ENCODE results near the gene MAFG. TPM values are rescaled to one million over a fixed set of nuclear protein-coding genes. Genes with fewer than 3 reads are reported as not detected.

MAFG gene
- polyA plus RNA-seq (ENCODE audit: insufficient read length) = 12.1 TPM
- long read RNA-seq, donor 1, full-length matches to known transcripts = 5 of 5 reads
- long read RNA-seq, donor 1, partial matches to known transcripts = 0 of 5 reads
- long read RNA-seq, donor 1, other reads (novel, unspliced or antisense) = 0 of 5 reads
- long read RNA-seq, donor 2, full-length matches to known transcripts = 5 of 30 reads
- long read RNA-seq, donor 2, partial matches to known transcripts = 25 of 30 reads
- long read RNA-seq, donor 2, other reads (novel, unspliced or antisense) = 0 of 30 reads
- long read RNA-seq, donor 3, full-length matches to known transcripts = 3 of 3 reads
- long read RNA-seq, donor 3, partial matches to known transcripts = 0 of 3 reads
- long read RNA-seq, donor 3, other reads (novel, unspliced or antisense) = 0 of 3 reads
- long read RNA-seq, donor 4 = 0 reads
- long read RNA-seq, donor 5, full-length matches to known transcripts = 10 of 10 reads
- long read RNA-seq, donor 5, partial matches to known transcripts = 0 of 10 reads
- long read RNA-seq, donor 5, other reads (novel, unspliced or antisense) = 0 of 10 reads
- long read RNA-seq, donor 6, full-length matches to known transcripts = 6 of 6 reads
- long read RNA-seq, donor 6, partial matches to known transcripts = 0 of 6 reads
- long read RNA-seq, donor 6, other reads (novel, unspliced or antisense) = 0 of 6 reads
- long read RNA-seq, donor 7, full-length matches to known transcripts = 8 of 8 reads
- long read RNA-seq, donor 7, partial matches to known transcripts = 0 of 8 reads
- long read RNA-seq, donor 7, other reads (novel, unspliced or antisense) = 0 of 8 reads
- long read RNA-seq, donor 8, full-length matches to known transcripts = 1 of 1 reads
- long read RNA-seq, donor 8, partial matches to known transcripts = 0 of 1 reads
- long read RNA-seq, donor 8, other reads (novel, unspliced or antisense) = 0 of 1 reads

DNA sequence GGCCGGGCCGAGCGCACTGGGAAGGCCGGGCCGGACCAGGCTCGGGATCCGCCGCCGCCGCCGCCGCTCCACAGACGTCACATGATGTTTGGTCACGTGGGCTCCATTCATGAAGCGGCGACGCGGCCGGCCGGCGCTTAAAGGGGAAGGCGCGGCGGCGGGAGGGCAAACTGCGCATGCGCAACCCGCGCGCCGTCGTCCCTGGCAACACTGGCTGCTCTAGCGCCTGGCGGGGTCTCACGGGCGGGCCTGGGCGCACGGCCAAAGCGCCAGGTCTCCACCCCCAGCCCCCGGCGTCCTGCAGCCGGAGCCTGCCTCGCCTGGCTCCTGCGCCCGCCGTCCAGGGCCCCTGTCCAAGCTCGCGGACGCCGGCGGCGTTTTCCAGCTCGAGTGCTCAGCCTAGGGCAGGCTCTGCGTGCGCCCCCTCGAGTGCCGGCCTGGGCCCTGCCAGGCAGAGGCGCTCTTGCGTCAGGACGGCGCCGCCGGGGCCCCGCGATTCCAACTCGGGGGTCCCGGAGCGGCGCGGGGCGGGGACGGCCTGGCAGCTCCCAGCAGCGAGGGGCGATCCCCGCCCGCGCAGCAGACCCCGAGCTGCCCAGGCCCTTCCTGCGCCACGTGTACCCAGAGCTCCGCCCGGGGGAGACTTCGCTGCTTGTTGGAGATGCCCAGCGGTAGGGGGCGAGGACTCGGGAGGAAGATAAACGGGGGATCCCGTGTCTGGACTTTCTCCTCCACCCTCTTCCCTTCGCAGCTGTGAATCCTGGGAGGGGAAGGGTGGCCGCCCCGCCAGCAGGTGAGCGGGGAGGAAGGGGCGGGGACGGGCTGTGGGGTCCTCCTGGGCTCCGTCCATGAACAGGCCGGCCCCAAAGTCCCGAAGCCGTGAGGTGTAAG, at the start of gene MAFG:
Gene MAFG, minus strand, starts transcription at position 83 of the 891 bp plus-strand sequence. CDS start 4,550 bp downstream, outside the sequence.
- peak; percentile 97 for DNase-seq

GRCh38 chr17:81976332-81977210, 49.0 kb upstream of the MAFG start:
- no peak for DNase-seq

DNA sequence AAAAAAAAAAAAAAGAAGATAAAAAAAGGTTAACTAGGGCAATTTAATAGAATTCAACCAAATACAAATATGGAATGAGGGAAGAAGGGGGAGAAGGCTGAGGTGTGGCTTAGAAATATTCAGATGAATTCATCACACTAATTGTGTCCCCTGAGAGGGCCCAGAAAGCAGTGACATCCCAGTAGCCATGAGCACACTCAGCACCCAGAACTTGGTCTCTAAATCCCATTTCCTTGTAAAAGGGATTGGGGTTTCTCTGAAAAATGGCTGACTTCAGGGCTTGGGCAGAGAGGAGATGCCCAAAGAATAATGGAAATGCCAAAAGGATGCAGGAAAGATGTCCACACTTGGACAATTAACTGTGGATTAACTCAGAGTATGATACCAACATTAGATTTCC, 45.9 kb upstream of the MAFG start:
- no peak for DNase-seq

- DNase-seq = no peak
These were observed 41.6 kb upstream of the MAFG start for GRCh38 chr17:81968850-81969812.

DNA sequence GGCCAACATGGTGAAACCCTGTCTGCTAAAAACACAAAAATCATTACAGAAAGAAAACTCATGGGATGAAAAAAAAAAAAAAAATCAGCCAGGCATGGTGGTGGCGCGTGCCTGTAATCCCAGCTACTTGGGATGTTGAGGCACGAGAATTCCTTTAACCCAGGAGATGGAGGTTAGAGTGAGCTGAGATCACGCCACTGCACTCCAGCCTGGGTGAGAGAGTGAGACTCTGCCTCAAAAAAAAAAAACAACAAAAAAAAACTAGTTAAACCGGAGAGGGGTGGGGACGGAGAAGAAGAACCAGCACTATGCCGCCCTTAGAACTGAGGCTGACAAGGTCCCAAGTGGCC, 40.8 kb upstream of the MAFG start:
- no peak for DNase-seq

DNA sequence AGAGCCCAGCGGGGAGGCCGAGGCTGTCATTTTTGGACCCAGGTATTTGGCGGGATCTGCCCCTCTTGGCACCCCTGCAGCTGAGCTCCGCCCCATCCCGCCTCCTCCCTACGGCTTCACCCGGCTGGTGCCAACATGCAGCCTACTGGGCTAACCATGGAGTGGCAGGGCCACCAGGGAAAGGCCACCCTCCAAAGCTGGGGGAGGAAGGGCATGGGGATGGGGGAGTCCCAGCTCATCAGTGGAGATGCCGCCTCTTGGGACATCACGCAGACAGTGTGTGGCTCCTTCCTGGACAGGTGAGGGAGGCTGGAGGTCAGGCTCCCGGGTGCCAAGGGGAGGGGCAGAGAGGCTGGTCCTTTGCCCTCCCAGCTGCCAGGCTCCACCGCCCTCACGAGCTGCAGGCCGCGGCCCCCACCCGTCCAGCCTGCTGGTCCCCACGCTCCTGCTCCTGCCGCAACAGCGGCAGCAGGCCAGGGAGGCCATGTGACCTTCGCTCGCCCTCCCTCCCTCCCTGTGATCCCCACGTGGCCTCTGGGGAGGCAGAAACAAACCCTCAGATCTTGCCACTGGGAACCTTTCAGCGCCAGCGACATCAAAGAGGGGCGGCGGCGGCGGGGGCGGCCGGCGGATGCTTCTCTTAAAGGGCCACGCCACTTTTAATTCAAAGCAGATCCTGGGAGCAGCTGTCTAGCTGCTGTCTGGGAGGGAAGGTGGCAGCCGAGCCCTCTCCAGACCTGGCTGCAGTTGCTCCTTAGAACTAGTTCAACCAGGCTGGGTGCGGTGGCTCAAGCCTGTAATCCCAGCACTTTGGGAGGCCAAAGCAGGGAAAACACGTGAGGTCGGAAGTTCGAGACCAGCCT, 40.2 kb upstream of the MAFG start:
- DNase-seq = peak; percentile 68

DNA sequence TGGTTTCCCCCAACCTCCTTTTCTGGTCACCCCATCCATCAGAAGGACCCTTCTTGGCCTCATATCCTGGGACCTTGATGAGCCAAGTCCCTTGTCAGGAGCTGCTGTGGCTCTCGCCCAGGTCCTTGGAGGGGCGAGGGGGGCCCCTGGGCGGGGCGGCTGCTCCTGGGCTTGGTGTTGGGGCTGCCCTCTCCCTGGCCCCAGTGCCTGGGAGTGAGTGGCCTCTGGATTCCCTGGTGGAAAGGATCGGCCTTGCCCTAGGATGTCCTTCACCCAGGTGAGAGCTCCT, 39.7 kb upstream of the MAFG start:
- DNase-seq = no peak

- peak; percentile 66 for DNase-seq
These were observed 39.1 kb upstream of the MAFG start for GRCh38 chr17:81966343-81967243.

DNA sequence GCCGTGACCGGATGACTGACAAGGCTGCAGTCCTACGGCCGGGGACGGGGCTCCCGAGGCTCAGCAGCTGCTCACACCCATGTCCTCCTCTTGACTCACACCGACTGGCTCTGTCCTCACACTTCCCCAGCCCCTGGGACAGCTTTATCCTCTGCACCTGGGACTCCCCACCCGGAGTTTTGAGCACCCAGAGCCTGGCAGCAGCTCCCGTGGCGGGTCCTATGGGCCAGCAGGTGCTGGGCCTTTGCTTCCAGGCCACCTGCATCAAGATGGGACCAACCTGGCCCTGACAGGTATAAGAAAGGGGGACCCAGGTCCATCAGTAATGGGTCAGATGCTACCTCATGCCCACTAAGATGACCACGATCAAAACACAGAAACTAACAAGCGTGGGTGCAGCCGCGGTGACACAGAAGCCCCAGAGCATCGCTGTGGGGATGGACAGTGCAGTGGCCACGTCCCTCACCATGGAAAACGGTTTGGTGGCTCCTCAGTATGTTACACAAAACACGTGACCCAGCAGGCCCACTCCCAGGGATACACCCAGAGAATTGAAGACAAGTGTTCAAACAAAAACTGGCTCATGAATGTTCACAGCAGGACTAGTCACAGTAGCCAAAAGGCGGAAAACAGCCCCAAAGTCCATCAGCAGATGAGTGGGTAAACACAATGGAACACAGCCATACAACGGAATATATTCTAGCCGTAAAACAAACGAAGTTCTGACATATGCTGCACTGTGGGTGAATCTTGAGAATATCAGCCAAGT, 36.7 kb upstream of the MAFG start:
- DNase-seq = no peak

GRCh38 chr17:81962499-81963441, 35.2 kb upstream of the MAFG start:
- no peak for DNase-seq

GRCh38 chr17:81961521-81962498, 34.3 kb upstream of the MAFG start:
- DNase-seq = no peak

DNA sequence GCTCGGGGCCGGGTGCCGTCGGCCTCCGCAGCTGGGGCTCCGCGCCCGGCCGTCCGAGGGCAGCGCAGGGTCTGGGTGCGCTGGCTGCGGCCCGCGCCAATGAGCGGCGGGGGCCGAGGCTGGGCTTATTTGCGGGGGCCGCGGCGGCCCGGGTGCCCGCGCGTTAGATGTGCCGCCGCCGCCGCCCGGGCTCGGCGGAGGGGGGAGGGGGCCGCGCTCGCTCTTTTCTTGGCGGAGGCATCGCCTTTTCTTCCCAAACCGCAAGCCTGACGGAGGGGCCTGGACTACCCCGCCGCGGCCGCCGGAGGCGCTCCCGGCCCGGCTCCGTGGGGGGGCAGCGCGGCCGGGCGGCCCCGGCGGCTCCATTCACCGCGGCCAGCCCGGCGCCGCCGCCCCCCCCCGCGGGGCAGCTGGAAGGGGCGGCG, 33.6 kb upstream of the MAFG start, which contains the start of gene NOTUM:
Gene NOTUM, minus strand, starts transcription at position 101 of the 425 bp plus-strand sequence. CDS start 278 bp downstream, outside the sequence.
- no peak for DNase-seq

GRCh38 chr17:81960130-81960958, 32.8 kb upstream of the MAFG start:
- no peak for DNase-seq

Data from left kidney (tissue), 8 donors.